K562 (cell line): Measurements from ENCODE around the gene OCEL1. TPM values are rescaled to one million over a fixed set of nuclear protein-coding genes. Genes with fewer than 3 reads are reported as not detected.

ENCODE experiments used
- DNMT1 ChIP-seq: fragments of 450-650 bp; IDR thresholded peaks from 2 replicates; pipeline ENCODE4 v1.6.1; 2016; ENCODE audit warnings: antibody characterized with exemption, mild to moderate bottlenecking
- HSF4 ChIP-seq: fragments of 250-450 bp; sonication (Bioruptor Pico); IDR thresholded peaks from 2 replicates; pipeline ENCODE4 v2.1.2; 2022; ENCODE audit warnings: mild to moderate bottlenecking, moderate library complexity, borderline replicate concordance
- IRF2 ChIP-seq: sonication (generic); formaldehyde crosslinking; IDR thresholded peaks from 2 replicates; pipeline ENCODE4 v1.8.1; 2022; ENCODE audit warnings: mild to moderate bottlenecking, missing genetic modification reagents
- MLLT1 ChIP-seq, 2 experiments: fragments of 450-650 bp; IDR thresholded peaks; 2 replicates each; pipeline ENCODE4 v1.6.1; 2016
- MXI1 ChIP-seq: IDR thresholded peaks from 2 replicates; pipeline ENCODE4 v1.6.1; 2011; ENCODE audit warnings: low read depth, mild to moderate bottlenecking, improper control_type of control experiment, low read length
- PBX2 ChIP-seq, 2 experiments: IDR thresholded peaks in 1 of 2; conservative IDR thresholded peaks in 1 of 2; 2 replicates each; pipeline ENCODE4 v1.6.1; 2016; ENCODE audit warnings: low read depth in 2 of 2, mild to moderate bottlenecking in 1 of 2, missing compliant biosample characterization in 1 of 2, missing genetic modification characterization in 1 of 2, moderate library complexity in 1 of 2
- RB1 ChIP-seq: fragments of 450-650 bp; IDR thresholded peaks from 2 replicates; pipeline ENCODE4 v1.6.1; 2017; ENCODE audit warnings: low read depth, mild to moderate bottlenecking
- SMC3 ChIP-seq: conservative IDR thresholded peaks from 2 replicates; pipeline ENCODE4 v1.6.1; 2011; ENCODE audit warnings: low read depth, low read length, improper control_type of control experiment; ENCODE audit not compliant: insufficient read depth
- SREBF2 ChIP-seq: sonication (generic); formaldehyde crosslinking; IDR thresholded peaks from 2 replicates; pipeline ENCODE4 v1.4.0; 2020; ENCODE audit warnings: mild to moderate bottlenecking, missing genetic modification reagents
- STAT5A ChIP-seq: IDR thresholded peaks from 2 replicates; pipeline ENCODE4 v1.6.1; 2012; ENCODE audit warnings: low read length, inconsistent platforms, borderline replicate concordance
- YBX1 ChIP-seq: fragments of 450-650 bp; IDR thresholded peaks from 2 replicates; pipeline ENCODE4 v1.7.1; 2016; ENCODE audit warnings: mild to moderate bottlenecking
- ZC3H8 ChIP-seq: fragments of 450-650 bp; IDR thresholded peaks from 2 replicates; pipeline ENCODE4 v1.6.1; 2017
- ZFP1 ChIP-seq: fragments of 450-650 bp; formaldehyde crosslinking; IDR thresholded peaks from 2 replicates; pipeline ENCODE4 v1.4.0; 2020; ENCODE audit warnings: mild to moderate bottlenecking, mixed read lengths
- ZNF785 ChIP-seq: fragments of 250-450 bp; sonication (Bioruptor Pico); IDR thresholded peaks from 2 replicates; pipeline ENCODE4 v1.4.0; 2020; ENCODE audit warnings: mild to moderate bottlenecking
- polyA plus RNA-seq, 8 experiments: library from polyadenylated mRNA; depleted of rRNA in 4 of 8; stranded (reverse) in 5 of 8; unstranded in 3 of 8; fragments of >200 nt; fragmentation: Nextera tagmentation in 2 of 8; fragmentation: Illumina TruSeq in 1 of 8; extraction: Ambion mirVana in 2 of 8; extraction: Trizol in 1 of 8; gene quantifications; 2 replicates each; pipeline versions ENCODE4 v1.2.1 to v1.2.3, GENCODE V29; 2011 to 2014; ENCODE audit warnings: inconsistent platforms in 1 of 8, missing spikeins in 1 of 8
- total RNA-seq, 7 experiments: library from RNA; depleted of rRNA in 6 of 7; stranded (reverse); fragments of >200 nt in 6 of 7; fragmentation: Illumina TruSeq in 2 of 7; extraction: Trizol in 2 of 7; gene quantifications; 2 replicates each; pipeline versions ENCODE4 v1.2.1 to v1.2.3, GENCODE V29; 2011 to 2021; ENCODE audit warnings: low replicate concordance in 1 of 7
- TF ChIP-seq, protein P1 (sequence below): sonication (generic); formaldehyde crosslinking; IDR thresholded peaks from 2 replicates; pipeline ENCODE4 v1.8.1; 2022; ENCODE audit warnings: missing genetic modification reagents
- TF ChIP-seq, protein P2 (sequence below): fragments of 450-650 bp; formaldehyde crosslinking; IDR thresholded peaks from 2 replicates; pipeline ENCODE4 v1.4.0; 2022; ENCODE audit warnings: missing genetic modification characterization
- TF ChIP-seq, protein P3 (sequence below): fragments of 450-650 bp; IDR thresholded peaks from 2 replicates; pipeline ENCODE4 v1.6.1; 2018; ENCODE audit not compliant: partially characterized antibody

Gene OCEL1
- total and polyA plus RNA-seq, 9 of the 15 experiments (the other 6 are each of a cell fraction or from before 2014, with no cell fraction given): 8.0 to 38.0 (median 12.4) TPM

DNA sequence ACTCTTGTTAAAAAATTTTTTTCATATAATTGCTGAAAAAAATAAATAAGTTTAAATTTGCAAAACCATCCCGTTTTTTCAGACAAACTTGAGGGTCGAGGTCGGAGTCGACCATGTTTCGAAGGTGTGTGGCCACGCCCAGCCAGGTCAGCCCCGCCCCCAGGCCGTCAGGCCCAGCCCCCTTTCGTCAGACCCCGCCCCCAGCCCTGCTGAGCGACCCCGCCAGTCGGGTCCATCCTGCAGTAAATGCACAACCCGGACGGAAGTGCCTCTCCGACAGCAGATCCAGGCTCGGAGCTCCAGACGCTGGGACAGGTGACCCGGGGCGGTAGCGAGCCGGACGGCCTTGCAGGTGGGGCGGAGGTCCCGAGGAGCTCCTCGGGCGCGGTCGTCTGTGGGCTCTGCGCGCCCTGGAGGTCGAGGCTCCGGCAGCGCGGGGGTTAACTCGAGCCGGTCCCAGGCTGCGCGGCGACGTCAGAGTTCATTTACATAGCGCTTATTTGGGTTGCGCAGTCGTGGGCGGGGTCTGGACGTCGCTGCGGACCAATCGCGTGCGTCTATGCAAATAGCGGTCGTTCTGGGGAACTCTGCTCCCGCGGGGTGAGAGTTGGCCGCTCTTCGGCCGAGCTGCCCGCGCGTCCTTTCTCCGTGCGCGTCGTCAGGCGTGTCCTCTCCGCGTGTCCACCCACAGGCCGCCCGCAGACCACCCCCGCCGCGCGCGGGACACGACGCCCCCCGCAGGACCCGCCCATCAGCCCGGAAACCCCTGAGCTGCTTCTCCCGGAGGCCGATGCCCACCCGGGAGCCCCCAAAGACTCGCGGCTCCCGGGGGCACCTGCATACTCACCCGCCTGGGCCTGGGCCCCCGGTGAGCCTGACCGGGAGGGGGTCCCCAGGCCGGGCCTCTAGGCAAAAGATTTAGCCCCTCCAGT lies at the start of gene OCEL1 (continued):
- TF ChIP-seq MLLT1 (IDR thresholded peaks at IDR 0.05) (no peak), SMC3 (no peak), ZNF785 (no peak), ZC3H8 (no peak), YBX1 (no peak), ZFP1 (CRISPR knock-in tag) (no peak), SREBF2 (CRISPR knock-in tag) (no peak), STAT5A (no peak), PBX2 (CRISPR knock-in tag; IDR thresholded peaks at IDR 0.05; ENCODE audit: low read depth) (no peak), PBX2 (tag; conservative IDR thresholded peaks at IDR 0.05; ENCODE audit: low read depth) (no peak), HSF4 (CRISPR knock-in tag) (no peak), RB1 (peak; percentile 82), DNMT1 (no peak), IRF2 (no peak), MXI1 (no peak)
- TF ChIP-seq, protein P1, sequence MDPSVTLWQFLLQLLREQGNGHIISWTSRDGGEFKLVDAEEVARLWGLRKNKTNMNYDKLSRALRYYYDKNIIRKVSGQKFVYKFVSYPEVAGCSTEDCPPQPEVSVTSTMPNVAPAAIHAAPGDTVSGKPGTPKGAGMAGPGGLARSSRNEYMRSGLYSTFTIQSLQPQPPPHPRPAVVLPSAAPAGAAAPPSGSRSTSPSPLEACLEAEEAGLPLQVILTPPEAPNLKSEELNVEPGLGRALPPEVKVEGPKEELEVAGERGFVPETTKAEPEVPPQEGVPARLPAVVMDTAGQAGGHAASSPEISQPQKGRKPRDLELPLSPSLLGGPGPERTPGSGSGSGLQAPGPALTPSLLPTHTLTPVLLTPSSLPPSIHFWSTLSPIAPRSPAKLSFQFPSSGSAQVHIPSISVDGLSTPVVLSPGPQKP (CRISPR knock-in tag): no peak
- TF ChIP-seq, protein P2, sequence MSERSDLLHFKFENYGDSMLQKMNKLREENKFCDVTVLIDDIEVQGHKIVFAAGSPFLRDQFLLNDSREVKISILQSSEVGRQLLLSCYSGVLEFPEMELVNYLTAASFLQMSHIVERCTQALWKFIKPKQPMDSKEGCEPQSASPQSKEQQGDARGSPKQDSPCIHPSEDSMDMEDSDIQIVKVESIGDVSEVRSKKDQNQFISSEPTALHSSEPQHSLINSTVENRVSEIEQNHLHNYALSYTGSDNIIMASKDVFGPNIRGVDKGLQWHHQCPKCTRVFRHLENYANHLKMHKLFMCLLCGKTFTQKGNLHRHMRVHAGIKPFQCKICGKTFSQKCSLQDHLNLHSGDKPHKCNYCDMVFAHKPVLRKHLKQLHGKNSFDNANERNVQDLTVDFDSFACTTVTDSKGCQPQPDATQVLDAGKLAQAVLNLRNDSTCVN (CRISPR knock-in tag): peak; percentile 80; the same call in 1 of the 2 replicates
- TF ChIP-seq, protein P3, sequence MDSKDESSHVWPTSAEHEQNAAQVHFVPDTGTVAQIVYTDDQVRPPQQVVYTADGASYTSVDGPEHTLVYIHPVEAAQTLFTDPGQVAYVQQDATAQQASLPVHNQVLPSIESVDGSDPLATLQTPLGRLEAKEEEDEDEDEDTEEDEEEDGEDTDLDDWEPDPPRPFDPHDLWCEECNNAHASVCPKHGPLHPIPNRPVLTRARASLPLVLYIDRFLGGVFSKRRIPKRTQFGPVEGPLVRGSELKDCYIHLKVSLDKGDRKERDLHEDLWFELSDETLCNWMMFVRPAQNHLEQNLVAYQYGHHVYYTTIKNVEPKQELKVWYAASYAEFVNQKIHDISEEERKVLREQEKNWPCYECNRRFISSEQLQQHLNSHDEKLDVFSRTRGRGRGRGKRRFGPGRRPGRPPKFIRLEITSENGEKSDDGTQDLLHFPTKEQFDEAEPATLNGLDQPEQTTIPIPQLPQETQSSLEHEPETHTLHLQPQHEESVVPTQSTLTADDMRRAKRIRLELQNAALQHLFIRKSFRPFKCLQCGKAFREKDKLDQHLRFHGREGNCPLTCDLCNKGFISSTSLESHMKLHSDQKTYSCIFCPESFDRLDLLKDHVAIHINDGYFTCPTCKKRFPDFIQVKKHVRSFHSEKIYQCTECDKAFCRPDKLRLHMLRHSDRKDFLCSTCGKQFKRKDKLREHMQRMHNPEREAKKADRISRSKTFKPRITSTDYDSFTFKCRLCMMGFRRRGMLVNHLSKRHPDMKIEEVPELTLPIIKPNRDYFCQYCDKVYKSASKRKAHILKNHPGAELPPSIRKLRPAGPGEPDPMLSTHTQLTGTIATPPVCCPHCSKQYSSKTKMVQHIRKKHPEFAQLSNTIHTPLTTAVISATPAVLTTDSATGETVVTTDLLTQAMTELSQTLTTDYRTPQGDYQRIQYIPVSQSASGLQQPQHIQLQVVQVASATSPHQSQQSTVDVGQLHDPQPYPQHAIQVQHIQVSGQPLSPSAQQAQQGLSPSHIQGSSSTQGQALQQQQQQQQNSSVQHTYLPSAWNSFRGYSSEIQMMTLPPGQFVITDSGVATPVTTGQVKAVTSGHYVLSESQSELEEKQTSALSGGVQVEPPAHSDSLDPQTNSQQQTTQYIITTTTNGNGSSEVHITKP: peak; percentile 85
